Prostate gland (tissue), 2 donors: Measurements from ENCODE around the gene RCC2.

ENCODE experiments used
- CTCF ChIP-seq, 4 experiments: fragments of 200-600 bp in 2 of 4; fragments of 450-650 bp in 2 of 4; sonication (generic) in 2 of 4; IDR thresholded peaks; 1 replicate in 3 of 4; 2 replicates in 1 of 4; pipeline ENCODE4 v1.5.1; 2016 to 2019; ENCODE audit warnings: antibody characterized with exemption in 4 of 4, mild to moderate bottlenecking in 2 of 4, moderate library complexity in 2 of 4
- POLR2A ChIP-seq: fragments of 450-650 bp; IDR thresholded peaks from one replicate; pipeline ENCODE4 v1.6.1; 2016; ENCODE audit warnings: antibody characterized with exemption, mild to moderate bottlenecking
- POLR2AphosphoS5 ChIP-seq: sonication (generic); formaldehyde crosslinking; IDR thresholded peaks from one replicate; pipeline ENCODE4 v1.6.1; 2017; ENCODE audit warnings: antibody characterized with exemption

DNA sequence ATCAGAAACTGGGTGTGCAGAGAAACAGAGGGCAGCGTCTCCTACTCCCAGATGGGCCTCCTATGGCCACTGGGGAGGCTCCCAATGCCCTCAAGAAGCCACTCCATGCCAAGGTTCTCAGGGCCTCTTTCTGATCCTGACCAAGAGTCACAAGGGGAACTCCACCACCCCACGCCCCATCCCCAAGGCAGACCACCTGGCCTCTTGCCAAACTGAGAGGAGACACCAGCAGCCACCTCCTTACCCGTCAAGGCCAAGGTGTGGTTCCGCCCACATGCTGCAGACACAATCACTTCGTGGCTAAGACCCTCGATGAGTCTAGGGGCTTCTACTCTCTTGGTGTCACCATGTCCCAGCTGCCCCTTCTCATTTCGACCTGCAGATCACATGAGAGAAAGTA lies 17.0 kb downstream of the RCC2 start:
- no peak for TF ChIP-seq POLR2A
- TF ChIP-seq CTCF (IDR thresholded peaks at IDR 0.05), result no peak
- no peak for TF ChIP-seq POLR2AphosphoS5
